Gastrocnemius medialis (tissue), 4 donors: ENCODE measurements around the gene CD82.
A peak's percentile ranks its signal among the peaks of the same experiment; 100 is the strongest.

ENCODE experiments used
- CTCF ChIP-seq, 5 experiments: fragments of 450-650 bp in 3 of 5; fragments of 200-600 bp in 2 of 5; sonication (generic) in 2 of 5; IDR thresholded peaks in 4 of 5; conservative IDR thresholded peaks in 1 of 5; 1 replicate in 4 of 5; 2 replicates in 1 of 5; pipeline ENCODE4 v1.5.1; 2016 to 2019; ENCODE audit warnings: antibody characterized with exemption in 5 of 5, mild to moderate bottlenecking in 3 of 5, moderate library complexity in 3 of 5
- POLR2A ChIP-seq, 2 donors: fragments of 450-650 bp; IDR thresholded peaks; one replicate each; pipeline ENCODE4 v1.6.1; 2017; ENCODE audit warnings: antibody characterized with exemption in 2 of 2, mild to moderate bottlenecking in 2 of 2, moderate library complexity in 2 of 2

- TF ChIP-seq CTCF (IDR thresholded peaks at IDR 0.05 in 4 of 5, conservative IDR thresholded peaks at IDR 0.05 in 1 of 5) (no peak), POLR2A (IDR thresholded peaks at IDR 0.05) (peak in 1 of 2 donors; percentile 16)
These were observed 26.9 kb downstream of the CD82 start for GRCh38 chr11:44592125-44592940.
